ENCODE measurements around the gene UGGT2. TPM values are rescaled to one million over a fixed set of nuclear protein-coding genes. Genes with fewer than 3 reads are reported as not detected.
"Not testable (repeated sequence)": the region's sequence is repeated elsewhere in the genome, so short reads cannot be mapped to it uniquely, and the experiment has no call there.

The UGGT2 gene
- total RNA-seq, 2 experiments from 2014 or later: 0.26 TPM; not detected in 1

DNA sequence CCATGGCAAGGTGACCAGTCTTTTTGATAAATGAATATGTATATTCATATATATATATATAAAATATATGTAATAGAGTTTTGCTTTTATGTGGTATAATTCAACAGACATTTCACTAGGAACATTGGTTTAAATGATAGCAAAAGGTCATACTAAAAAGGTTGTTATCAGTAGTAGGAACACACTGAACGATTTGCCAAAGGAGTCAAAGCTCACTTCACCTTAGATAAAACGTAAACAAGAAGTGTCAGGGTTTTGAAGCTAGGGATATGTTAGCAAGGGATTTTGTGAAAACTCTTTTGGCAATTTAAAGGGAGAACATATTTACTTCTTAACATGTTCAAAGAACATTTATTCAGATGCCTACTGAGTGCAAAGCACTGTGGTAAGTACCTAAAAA lies 28.7 kb upstream of the UGGT2 start:
- Mint-ChIP-seq H3K9me3 (no peaks in the 10 kb centered on the region), H3K27ac (no peak overlapping the region), H3K4me3 (no peak overlapping the region), H3K4me1 (ENCODE audit: low read depth) (no peaks in the 10 kb centered on the region), H3K27me3 (peaks cover 1% of the 10 kb centered on the region), H3K36me3 (no peaks in the 10 kb centered on the region)
- CTCF ChIA-PET: no interaction called here
- intact Hi-C loops (cut with micrococcal nuclease): no loop called here
- DNase-seq: no peak
- POLR2A ChIA-PET: no interaction called here

DNA sequence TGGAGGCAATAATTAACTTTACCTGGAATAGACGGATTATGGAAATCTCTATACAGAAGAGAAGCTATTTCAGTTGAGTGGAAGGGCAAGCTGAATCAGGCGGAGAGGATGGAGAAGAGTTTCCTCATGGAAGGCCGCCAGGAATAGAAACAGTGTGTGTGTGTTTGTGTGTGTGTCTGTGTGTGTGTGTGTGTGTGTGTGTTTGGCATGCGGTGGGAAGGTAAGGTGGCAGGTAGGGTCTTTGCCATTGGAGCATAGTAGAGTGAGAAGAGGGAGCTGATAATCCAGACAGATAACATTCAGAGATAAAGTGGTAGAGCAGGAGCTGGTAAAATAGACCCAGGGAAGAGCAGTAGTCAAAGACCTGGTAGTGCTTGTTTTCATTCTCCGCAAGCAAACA lies 27.5 kb upstream of the UGGT2 start:
- ChIA-PET POLR2A (no interaction called here), CTCF (no interaction called here)

DNA sequence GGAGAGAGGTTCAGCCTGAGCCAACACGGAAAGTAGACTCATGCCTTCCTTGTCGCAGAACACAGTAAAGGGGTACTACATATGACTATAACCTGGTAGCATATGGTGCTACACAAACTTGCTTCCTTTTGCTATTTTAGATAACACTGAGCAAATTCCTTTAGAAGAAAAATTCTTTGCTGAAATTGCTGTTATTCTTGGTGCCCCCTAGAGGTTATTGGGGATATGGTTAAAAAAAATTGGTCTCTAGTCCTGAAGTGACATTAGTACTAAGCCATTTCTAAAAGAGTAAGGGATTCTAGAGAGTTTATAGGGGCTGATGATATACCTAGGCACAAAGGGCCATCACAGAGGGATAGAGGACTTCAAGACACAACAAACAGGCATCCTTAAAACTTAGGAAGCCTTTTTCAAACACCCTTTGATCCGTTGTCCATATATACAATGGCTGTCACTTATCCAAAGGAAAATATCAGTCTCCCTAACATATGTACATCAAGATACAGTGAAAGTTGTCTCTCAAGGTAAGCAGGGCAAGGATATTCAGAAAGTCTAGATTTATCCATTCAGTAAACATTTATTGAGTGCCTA lies 22.8 kb upstream of the UGGT2 start:
- POLR2A ChIA-PET: no interaction called here
- peaks cover 1% of the 10 kb centered on the region for H3K27me3 Mint-ChIP-seq
- no peaks in the 10 kb centered on the region for H3K4me1 Mint-ChIP-seq (ENCODE audit: low read depth)
- DNase-seq: no peak
- intact Hi-C loops (cut with micrococcal nuclease): no loop called here
- H3K4me3 Mint-ChIP-seq: no peak overlapping the region
- H3K36me3 Mint-ChIP-seq: no peaks in the 10 kb centered on the region
- no peak overlapping the region for H3K27ac Mint-ChIP-seq
- H3K9me3 Mint-ChIP-seq: no peaks in the 10 kb centered on the region
- CTCF ChIA-PET: no interaction called here

More for the DNA sequence above, 27.5 kb upstream of the UGGT2 start:
- H3K27me3 Mint-ChIP-seq: peaks cover 1% of the 10 kb centered on the region
- H3K36me3 Mint-ChIP-seq: no peaks in the 10 kb centered on the region
- no peak for DNase-seq
- no peaks in the 10 kb centered on the region for H3K9me3 Mint-ChIP-seq
- intact Hi-C loops (cut with micrococcal nuclease): no loop called here
- no peak overlapping the region for H3K27ac Mint-ChIP-seq
- H3K4me1 Mint-ChIP-seq (ENCODE audit: low read depth): no peaks in the 10 kb centered on the region
- H3K4me3 Mint-ChIP-seq: no peak overlapping the region

DNA sequence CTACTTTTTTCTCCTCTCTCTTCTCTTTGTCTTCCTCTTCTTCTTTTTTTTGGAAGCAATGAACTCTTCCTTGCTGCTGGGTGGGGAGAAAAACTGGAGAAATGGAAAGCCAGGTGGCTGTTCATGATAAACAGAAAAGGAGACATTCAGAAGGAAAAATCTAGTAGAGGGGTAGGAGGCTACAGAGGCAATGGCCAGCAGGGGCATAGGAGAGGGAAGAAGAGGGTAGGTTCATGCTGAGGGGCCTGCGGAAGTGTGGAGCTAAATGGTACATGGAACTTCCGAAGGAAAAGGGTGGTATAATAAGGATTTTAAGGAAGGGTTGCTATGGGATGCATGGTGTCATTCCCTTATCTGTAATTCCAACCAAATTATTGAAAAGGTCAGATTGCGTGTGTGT lies 19.2 kb upstream of the UGGT2 start:
- intact Hi-C loops (cut with micrococcal nuclease): no loop called here
- no peak overlapping the region for H3K4me3 Mint-ChIP-seq
- H3K36me3 Mint-ChIP-seq: no peaks in the 10 kb centered on the region
- POLR2A ChIA-PET: interaction anchor here (0.7 kb wide), 1 partner anchor 517 kb away, joined by 3 read pairs; no protein-coding TSS in a partner anchor
- no peaks in the 10 kb centered on the region for H3K9me3 Mint-ChIP-seq
- no peak for DNase-seq
- CTCF ChIA-PET: no interaction called here
- H3K27ac Mint-ChIP-seq: no peak overlapping the region
- no peaks in the 10 kb centered on the region for H3K4me1 Mint-ChIP-seq (ENCODE audit: low read depth)
- H3K27me3 Mint-ChIP-seq: peaks cover 1% of the 10 kb centered on the region

DNA sequence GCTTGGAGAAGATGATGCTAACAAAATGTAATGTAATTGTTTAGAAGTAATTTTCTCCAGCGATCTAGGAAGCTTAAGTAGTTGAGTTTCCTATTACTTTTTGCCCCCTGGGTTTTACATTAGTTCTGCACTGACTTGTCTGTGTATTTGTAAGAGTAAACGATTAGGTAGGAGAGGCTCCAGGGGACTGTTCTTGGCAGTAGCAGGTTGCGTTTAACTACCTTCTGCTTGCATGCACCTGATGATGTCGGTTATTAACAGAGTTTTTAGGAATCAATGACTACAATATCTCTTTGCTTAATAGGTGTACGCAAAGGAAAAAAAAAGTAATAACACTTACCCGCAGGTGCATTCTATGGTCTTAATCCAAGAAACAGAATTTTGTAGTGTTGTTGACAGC lies 18.3 kb upstream of the UGGT2 start:
- H3K9me3 Mint-ChIP-seq: no peaks in the 10 kb centered on the region
- no peak overlapping the region for H3K27ac Mint-ChIP-seq
- POLR2A ChIA-PET: interaction anchor here (0.7 kb wide), 1 partner anchor 518 kb away, joined by 3 read pairs; no protein-coding TSS in a partner anchor
- H3K4me3 Mint-ChIP-seq: no peak overlapping the region
- CTCF ChIA-PET: no interaction called here
- intact Hi-C loops (cut with micrococcal nuclease): no loop called here
- no peak for DNase-seq
- H3K27me3 Mint-ChIP-seq: no peaks in the 10 kb centered on the region
- H3K4me1 Mint-ChIP-seq (ENCODE audit: low read depth): no peaks in the 10 kb centered on the region
- no peaks in the 10 kb centered on the region for H3K36me3 Mint-ChIP-seq

DNA sequence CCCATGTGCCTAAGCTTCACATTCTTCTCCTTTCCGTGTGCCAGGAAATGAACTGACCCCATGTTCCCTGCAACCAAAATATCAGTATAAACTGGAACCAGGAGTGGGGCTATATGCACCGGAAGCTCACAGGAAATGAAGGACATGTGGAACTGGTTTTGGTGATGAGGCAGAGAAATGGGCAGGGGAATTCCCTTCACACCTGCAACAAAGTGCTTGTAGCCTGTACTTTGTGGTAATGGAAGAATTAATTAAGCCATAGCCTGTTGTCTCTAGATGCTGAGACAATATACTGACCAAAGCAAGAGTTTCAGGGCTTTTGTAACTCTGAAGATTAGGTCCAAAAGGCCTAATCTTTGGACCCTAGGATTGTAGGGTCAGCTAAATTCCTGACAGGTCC lies 15.5 kb upstream of the UGGT2 start:
- CTCF ChIA-PET: no interaction called here
- no peak overlapping the region for H3K27ac Mint-ChIP-seq
- no peak overlapping the region for H3K4me3 Mint-ChIP-seq
- intact Hi-C loops (cut with micrococcal nuclease): no loop called here
- DNase-seq: no peak
- H3K9me3 Mint-ChIP-seq: no peaks in the 10 kb centered on the region
- H3K36me3 Mint-ChIP-seq: no peaks in the 10 kb centered on the region
- POLR2A ChIA-PET: no interaction called here
- H3K27me3 Mint-ChIP-seq: no peaks in the 10 kb centered on the region
- H3K4me1 Mint-ChIP-seq (ENCODE audit: low read depth): no peaks in the 10 kb centered on the region

DNA sequence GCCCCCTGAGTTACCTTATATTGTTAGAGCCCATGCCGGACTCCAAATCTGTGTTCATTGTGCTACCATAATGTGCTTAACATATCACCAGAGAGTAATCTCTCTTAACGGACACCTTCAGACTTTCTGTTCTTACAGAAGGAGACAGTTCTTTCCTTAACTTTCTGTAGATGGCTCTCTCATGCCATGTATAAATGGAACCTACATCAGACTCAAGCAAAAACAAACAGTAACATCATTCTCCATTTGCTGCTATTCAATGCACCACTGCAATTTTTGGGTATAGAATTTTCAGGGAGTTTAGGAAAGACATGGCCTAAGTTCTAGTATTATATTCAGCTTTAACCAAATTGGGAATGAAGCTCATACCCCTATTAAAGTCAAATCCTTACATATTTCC lies 12.6 kb upstream of the UGGT2 start:
- ChIA-PET POLR2A (no interaction called here), CTCF (no interaction called here)
- no peaks in the 10 kb centered on the region for H3K27me3 Mint-ChIP-seq
- no peaks in the 10 kb centered on the region for H3K36me3 Mint-ChIP-seq
- H3K4me3 Mint-ChIP-seq: no peak overlapping the region
- H3K27ac Mint-ChIP-seq: no peak overlapping the region
- intact Hi-C loops (cut with micrococcal nuclease): no loop called here
- DNase-seq: no peak
- no peaks in the 10 kb centered on the region for H3K4me1 Mint-ChIP-seq (ENCODE audit: low read depth)
- no peaks in the 10 kb centered on the region for H3K9me3 Mint-ChIP-seq

DNA sequence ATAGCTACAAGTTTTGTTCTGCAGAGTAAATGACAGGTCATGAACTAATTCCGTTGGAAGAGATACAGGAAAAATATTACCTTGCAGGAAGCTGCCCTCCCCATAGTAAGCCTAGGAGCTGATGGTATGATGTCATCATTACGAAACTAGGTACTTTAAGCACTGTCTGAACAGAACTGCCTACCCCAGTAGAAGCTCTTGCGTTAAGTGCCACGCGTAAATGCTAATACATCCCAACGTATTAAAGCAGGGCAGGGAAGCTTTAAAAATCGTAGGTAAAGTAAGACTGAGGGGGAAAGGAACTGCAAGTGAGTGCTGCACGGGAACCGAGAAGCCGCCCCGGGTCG lies 572 bp downstream of the UGGT2 start:
- CTCF ChIA-PET: no interaction called here
- Mint-ChIP-seq H3K36me3 (peaks cover 5% of the 10 kb centered on the region), H3K9me3 (peaks cover 4% of the 10 kb centered on the region), H3K27me3 (peaks cover 24% of the 10 kb centered on the region), H3K4me3 (peak overlapping the region; percentile 49), H3K4me1 (ENCODE audit: low read depth) (peaks cover 5% of the 10 kb centered on the region), H3K27ac (no peak overlapping the region)
- no peak for DNase-seq
- intact Hi-C loops (cut with micrococcal nuclease): no loop called here
- POLR2A ChIA-PET: no interaction called here

DNA sequence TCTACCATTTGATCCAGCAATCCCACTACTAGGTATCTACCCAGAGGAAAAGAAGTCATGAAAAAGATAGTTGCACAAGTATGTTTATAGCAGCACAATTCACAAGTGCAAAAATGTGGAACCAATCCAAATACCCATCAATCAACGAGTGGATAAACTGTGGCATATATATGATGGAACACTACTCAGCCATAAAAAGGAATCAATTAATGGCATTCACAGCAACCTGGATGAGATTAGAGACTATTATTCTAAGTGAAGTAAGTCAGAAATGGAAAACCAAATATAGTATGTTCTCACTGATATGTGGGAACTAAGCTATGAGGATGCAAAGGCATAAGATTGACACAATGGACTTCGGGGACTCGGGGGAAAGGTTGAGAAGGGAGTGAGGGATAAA lies 1.3 kb downstream of the UGGT2 start:
- POLR2A ChIA-PET; H3K36me3 Mint-ChIP-seq; CTCF ChIA-PET; H3K4me1 Mint-ChIP-seq (ENCODE audit: low read depth); DNase-seq; H3K4me3 Mint-ChIP-seq; H3K27ac Mint-ChIP-seq; intact Hi-C loops (cut with micrococcal nuclease); H3K9me3 Mint-ChIP-seq: not testable (repeated sequence)
- H3K27me3 Mint-ChIP-seq: peaks cover 22% of the 10 kb centered on the region

DNA sequence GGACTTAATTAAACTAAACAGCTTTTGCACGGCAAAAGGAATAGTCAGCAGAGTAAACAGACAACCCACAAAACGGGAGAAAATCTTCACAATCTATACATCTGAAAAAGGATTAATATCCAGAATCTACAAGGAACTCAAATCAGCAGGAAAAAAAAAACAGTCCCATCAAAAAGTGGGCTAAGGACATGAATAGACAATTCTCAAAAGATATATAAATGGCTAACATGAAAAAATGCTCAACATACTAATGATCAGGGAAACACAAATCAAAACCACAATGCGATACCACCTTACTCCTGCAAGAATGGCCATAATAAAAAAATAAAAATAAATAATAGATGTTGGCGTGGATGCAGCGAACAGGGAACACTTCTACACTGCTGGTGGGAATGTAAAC lies 1.7 kb downstream of the UGGT2 start:
- H3K36me3 Mint-ChIP-seq; H3K9me3 Mint-ChIP-seq; H3K4me1 Mint-ChIP-seq (ENCODE audit: low read depth); H3K27ac Mint-ChIP-seq; POLR2A ChIA-PET; CTCF ChIA-PET; intact Hi-C loops (cut with micrococcal nuclease); DNase-seq; H3K4me3 Mint-ChIP-seq: not testable (repeated sequence)
- peaks cover 22% of the 10 kb centered on the region for H3K27me3 Mint-ChIP-seq

DNA sequence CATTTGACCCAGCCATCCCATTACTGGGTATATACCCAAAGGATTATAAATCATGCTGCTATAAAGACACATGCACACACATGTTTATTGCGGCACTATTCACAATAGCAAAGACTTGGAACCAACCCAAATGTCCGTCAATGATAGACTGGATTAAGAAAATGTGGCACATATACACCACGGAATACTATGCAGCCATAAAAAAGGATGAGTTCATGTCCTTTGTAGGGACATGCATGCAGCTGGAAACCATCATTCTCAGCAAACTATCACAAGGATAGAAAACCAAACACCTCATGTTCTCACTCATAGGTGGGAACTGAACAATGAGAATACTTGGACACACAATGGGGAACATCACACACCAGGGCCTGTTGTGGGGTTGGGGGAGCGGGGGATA lies 2.2 kb downstream of the UGGT2 start:
- DNase-seq; CTCF ChIA-PET; H3K9me3 Mint-ChIP-seq; POLR2A ChIA-PET; H3K27ac Mint-ChIP-seq; H3K4me3 Mint-ChIP-seq; H3K4me1 Mint-ChIP-seq (ENCODE audit: low read depth); intact Hi-C loops (cut with micrococcal nuclease); H3K36me3 Mint-ChIP-seq: not testable (repeated sequence)
- peaks cover 22% of the 10 kb centered on the region for H3K27me3 Mint-ChIP-seq

DNA sequence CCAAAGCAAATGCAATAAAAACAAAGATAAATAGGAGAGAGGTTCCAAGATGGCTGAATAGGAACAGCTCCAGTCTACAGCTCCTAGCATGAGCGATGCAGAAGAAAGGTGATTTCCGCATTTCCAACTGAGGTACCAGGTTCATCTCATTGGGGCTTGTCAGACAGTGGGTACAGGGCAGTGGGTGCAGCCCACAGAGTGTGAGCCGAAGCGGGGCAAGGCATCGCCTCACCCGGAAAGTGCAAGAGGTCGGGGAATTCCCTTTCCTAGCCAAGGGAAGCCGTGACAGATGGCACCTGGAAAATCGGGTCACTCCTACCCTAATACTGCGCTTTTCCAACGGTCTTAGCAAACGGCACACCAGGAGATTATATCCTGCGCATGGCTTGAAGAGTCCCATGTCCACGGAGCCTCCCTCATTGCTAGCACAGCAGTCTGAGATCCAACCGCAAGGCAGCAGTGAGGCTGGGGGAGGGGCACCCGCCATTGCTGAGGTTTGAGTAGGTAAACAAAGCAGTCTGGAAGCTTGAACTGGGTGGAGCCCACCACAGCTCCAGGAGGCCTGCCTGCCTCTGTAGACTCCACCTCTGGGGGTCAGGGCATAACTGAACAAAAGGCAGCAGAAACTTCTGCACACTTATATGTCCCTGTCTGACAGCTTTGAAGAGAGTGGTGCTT lies 6.6 kb downstream of the UGGT2 start:
- H3K4me1 Mint-ChIP-seq (ENCODE audit: low read depth); H3K36me3 Mint-ChIP-seq; CTCF ChIA-PET; H3K27ac Mint-ChIP-seq; intact Hi-C loops (cut with micrococcal nuclease); H3K4me3 Mint-ChIP-seq; DNase-seq; H3K27me3 Mint-ChIP-seq; H3K9me3 Mint-ChIP-seq; POLR2A ChIA-PET: not testable (repeated sequence)

DNA sequence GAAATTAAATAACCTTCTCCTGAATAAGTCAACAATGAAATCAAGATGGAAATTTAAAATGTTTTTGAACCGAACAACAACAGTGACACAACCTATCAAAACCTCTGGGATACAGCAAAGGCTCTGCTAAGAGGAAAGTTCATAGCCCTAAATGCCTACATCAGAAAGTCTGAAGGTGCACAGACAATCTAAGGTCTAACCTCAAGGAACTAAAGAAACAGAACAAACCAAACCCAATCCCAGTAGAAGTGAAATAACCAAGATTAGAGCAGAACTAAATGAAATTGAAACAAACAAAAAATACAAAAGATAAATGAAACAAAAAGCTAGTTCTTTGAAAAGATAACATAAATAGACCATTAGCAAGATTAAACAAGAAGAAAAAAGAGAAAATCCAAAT lies 9.0 kb downstream of the UGGT2 start:
- POLR2A ChIA-PET: no interaction called here
- H3K9me3 Mint-ChIP-seq: peaks cover 9% of the 10 kb centered on the region
- no peak overlapping the region for H3K4me3 Mint-ChIP-seq
- H3K27me3 Mint-ChIP-seq: peaks cover under 1% of the 10 kb centered on the region
- H3K4me1 Mint-ChIP-seq (ENCODE audit: low read depth): no peaks in the 10 kb centered on the region
- CTCF ChIA-PET: no interaction called here
- H3K36me3 Mint-ChIP-seq: no peaks in the 10 kb centered on the region
- H3K27ac Mint-ChIP-seq: no peak overlapping the region
- DNase-seq: no peak
- intact Hi-C loops (cut with micrococcal nuclease): no loop called here

Measured in activated CD4-positive, alpha-beta memory T cell treated with anti-CD3 and anti-CD28 coated beads for 36 hours (primary cell).